ENCODE results near the gene TGFBI.

Gene TGFBI

DNA sequence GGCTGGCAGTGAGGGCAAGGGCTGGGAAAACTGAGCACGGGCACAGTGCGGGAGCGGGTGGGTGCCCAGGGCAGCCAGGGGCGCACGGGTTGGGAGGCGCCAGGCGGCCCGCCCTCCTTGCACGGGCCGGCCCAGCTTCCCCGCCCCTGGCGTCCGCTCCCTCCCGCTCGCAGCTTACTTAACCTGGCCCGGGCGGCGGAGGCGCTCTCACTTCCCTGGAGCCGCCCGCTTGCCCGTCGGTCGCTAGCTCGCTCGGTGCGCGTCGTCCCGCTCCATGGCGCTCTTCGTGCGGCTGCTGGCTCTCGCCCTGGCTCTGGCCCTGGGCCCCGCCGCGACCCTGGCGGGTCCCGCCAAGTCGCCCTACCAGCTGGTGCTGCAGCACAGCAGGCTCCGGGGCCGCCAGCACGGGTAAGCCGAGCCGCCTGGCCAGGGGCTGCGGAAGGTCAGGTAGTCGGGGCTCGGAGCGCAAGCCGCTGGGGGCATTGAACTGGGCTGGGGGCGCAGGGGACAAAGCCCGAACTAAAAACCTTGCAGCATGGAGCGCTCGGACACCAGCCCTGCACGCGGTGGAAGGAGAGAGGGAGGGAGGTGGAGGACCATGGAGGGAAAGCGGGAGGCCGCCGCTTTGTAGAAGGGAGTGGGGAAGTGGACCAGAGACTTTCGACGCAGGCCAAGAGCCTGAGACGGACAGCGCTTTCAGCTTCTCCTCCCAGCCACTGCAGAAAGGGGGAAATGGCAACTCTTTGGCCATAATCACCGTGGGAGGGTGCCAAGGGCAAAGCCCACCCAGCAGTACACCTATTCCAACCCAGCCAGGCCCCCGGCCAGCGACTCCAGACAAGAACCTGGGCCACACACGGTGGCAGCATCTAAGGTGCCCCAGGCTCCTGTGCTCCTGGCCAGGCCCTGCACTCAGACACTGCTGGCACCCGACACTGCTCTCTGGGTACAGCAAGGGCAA, at the start of gene TGFBI:
TGFBI (plus strand) TSS at position 207 of the 961 bp plus-strand sequence; CDS start at position 275, 68 bp downstream.
- peak; percentile 73 for DNase-seq

DNA sequence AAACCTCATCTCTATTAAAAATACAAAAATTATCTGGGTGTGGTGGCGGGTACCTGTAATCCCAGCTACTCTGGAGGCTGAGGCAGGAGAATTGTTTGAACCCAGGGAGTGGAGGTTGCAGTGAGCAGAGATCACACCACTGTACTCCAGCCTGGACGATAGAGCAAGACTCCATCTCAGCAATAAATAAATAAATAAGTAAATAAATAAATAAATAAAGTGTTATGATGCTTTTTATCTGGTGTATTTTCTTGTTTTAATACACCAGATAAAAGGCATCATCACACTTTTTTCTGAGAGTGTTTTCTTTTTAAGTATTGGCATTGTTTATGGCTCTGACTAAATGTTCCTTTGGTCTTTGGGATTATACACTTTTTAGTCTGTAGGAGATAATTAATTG, 49.8 kb upstream of the TGFBI start:
- no peak for DNase-seq

- DNase-seq = no peak
Observed at GRCh38 chr5:135979510-135979909, 49.3 kb upstream of the TGFBI start.

DNA sequence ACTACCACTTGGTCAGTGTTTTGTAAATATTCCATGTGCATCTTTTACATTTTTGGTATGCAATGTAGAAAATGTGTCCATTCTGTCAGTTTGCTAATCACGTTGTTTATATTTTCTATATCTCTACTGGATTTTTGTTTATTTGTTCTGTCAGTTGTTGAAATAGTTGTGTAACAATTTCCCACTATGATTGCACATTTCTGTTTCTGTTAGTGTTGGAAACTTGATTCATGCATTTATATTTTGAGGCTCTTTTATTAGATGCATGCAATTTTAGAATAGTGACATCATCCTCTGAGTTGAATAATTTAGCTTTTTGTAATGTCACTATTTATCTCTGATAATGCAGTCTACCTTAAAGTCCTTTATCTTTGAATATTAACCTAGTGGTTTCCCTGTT, 48.2 kb upstream of the TGFBI start:
- DNase-seq = no peak

DNA sequence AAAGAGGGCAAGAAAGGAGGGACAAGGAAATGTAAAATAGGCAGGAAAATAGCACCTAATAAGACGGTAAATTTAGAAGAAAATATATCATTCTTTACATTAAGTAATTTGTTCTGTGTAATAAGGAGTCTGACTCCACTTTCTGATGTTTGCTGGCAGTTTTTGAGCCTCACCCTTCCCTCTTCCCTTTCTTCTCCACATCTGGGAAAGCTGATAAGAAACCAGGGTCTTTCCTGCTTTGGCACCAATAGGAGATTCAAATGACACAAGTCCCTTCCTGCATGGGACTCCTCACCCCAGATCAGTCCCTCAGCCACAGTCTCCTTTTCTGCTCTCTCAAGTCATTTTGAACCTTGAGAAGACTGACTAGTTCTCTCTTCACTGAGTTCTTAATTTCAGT, 42.8 kb upstream of the TGFBI start:
- DNase-seq = no peak

DNA sequence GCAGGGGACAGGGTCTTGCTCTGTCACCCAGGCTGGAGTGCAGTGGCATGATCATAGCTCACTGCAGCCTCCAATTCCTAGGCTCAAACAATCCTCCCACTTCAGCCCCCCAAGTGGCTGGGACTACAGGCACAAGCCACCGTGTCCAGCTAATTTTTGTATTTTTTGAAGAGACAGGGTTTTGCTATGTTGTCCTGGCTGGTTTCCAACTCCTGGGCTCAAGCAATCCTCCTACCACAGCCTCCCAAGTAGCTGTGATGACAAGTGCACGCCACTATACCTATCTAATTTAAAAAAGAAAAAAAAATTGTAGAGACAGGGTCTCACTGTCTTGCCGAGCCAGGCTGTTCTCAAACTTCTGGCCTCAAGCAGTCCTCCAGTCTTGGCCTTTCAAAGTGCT, 42.4 kb upstream of the TGFBI start:
- no peak for DNase-seq

- DNase-seq = no peak
Observed at GRCh38 chr5:135986891-135987401, 41.8 kb upstream of the TGFBI start.

DNA sequence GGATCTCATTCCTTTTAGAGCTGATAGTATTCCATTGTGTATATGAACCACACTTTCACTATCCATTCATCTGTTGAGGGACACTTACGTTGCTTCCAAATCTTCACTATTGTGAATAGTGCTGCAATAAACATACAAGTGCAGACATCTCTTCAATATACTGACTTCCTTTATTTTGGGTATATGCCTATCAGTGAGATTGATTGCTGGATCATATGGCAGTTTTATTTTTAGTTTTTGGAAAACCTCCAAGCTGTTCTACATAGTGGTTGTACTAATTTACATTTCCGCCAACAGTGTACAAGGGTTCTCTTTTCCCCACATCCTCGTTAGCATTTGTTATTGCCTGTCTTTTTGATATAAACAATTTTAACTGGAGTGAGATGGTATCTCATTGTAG, 40.2 kb upstream of the TGFBI start:
- DNase-seq = no peak

DNA sequence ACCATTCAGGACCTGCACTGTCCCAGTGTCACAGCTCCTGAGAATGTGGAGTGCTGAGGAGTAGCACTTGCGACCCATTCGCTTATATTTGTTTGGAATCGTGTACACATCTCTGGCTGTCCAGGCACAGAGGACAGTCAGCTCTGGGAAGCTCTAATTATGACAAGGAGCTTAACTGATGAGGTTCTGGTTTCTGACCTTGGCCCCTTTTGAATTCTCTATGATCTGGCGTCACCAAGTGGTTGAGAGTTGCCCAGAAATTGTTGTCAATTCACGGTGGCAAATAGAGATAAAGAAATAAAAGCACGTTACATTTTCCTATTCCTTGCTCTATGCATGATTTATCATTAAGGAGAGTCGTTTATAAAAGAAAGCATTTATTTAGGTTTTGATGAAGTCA, 39.1 kb upstream of the TGFBI start:
- no peak for DNase-seq

DNA sequence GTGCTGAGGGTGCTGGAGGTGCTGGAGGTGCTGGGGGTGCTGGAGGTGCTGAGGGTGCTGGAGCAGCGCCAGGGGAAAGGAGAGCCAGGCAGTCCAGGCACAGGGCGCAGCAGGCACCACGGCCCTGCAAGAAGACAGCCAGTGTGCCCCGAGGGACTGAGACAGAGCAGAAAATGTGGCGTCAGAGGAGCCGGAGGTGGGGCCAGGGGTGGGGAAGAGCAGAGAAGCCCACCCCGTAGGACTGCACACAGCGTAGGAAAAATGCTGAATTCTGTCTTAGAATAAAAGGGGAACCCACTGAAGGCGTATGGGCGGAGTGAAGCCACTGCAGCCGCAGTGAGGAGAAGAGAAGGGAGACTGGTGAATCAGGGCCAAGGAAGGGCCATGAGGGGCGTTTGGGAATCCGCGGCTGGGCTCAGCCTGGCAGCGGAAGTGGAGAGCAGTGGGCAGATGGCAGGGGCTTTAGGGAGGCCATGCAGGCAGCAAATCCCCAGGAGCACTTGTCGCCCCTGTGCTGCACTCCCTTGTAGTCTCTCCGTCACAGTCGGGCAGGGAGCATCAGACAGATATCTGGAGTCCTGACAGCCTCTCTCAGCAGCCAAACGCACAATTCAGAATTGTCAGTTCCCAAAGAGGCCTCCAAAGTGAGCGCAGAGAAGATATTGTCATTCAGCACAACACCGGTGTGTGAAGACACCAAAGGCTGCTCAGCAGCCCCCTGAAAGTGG, 38.1 kb upstream of the TGFBI start:
- no peak for DNase-seq

DNA sequence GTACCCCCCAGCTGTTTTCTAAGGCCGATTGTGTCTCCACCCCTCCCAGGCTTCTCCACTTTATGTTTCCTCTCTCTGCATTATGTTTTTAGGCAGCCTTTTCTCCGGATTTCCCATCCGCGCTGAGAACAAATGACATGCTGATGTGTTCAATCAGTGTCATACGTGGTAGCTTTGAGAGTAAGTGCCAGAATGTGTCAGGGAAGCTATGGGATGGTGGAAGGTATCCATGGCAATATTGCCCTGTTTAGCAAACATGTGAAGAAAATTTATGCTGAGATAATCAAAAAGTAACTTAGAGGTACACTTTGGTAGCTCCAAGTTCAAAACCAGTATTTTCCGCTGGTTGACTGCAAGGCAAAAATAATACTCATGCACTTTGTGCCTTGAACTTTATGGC, 37.4 kb upstream of the TGFBI start:
- DNase-seq = no peak

- no peak for DNase-seq
Observed at GRCh38 chr5:135993335-135993879, 35.4 kb upstream of the TGFBI start.

DNA sequence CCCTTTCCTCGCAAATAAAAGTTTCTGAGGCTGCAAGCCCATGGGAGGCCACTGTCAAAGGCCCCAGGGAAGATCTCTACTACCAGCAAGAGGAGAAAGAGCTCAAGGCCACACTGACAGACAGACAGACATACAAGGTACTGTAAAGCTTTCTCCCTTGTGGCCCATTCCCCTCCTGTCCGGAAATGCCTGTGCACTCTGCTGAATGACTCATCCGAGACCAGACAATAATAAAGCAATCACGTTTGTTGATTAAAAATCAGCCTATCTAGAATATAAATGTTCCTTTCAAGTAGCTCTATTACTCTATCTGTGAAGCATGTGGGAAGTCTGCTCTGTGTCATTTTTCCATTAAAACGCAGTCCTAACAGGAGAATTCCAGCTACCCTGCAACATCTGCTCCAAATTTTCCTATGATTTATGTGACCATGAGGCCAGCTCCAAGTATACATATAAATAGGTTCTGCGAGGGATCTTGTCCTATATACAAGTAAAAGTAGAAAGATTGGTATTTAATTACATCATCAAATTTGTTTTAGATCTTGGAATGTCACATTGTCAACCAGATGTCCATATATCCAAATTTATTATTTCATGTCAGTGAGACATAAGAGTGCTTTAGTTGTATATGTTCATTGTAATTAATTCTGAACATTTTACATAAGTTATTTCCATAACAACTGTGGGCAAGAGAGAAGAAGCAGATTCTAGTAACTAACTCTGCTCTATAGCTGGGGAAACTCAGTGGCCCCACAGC, 34.7 kb upstream of the TGFBI start:
- DNase-seq = no peak

DNA sequence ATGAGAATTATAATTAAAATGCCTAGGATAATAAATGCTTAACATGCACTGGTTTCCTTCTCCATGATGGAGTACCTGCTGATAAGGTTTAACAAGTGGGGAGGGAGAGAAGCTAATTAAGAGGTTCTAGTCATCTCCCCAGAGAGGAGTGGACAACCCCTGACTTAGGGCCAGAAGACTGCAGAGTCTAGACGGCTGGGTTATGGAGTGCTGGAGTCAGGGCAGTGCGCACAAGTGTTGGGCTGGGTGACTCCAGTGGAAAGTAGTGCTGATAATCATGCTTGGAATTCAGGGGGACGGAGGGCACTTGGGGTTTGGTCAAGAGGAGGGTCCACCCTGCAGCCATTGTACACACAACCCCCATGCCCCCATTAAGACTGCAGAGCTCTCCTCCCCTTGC, 32.8 kb upstream of the TGFBI start:
- no peak for DNase-seq

- DNase-seq = no peak
Observed at GRCh38 chr5:135996611-135997010, 32.2 kb upstream of the TGFBI start.

DNA sequence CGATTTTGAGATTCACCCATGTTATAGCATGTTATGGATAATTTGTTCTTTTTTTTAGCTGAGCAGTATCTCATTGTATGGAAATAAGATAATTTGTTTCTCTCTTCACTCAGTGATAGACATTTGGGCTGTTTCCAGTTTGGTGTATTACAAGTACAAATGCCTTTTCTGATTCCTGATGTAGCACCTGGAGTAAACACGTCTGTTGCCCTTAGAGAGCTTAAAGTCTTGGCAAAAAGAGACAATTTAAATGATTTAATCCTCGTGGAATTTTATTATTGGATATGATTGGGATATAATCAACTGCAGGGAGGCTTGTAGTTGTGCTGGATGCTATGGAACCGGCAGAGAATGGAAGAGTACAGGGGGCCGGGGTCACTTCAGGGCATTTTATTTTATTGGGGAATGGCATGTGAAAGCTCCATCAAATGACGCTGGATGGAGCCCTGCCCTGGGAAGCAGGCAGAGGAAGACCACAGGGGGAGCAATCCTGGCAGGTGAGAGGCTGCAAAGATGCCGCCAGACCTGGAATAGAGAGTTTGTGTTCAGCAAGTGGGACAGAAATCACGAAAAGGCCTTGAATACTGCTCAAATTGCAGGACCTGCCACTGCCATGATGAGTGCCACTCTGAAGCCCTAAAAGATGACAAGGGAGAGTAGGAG, 31.0 kb upstream of the TGFBI start:
- DNase-seq = no peak

DNA sequence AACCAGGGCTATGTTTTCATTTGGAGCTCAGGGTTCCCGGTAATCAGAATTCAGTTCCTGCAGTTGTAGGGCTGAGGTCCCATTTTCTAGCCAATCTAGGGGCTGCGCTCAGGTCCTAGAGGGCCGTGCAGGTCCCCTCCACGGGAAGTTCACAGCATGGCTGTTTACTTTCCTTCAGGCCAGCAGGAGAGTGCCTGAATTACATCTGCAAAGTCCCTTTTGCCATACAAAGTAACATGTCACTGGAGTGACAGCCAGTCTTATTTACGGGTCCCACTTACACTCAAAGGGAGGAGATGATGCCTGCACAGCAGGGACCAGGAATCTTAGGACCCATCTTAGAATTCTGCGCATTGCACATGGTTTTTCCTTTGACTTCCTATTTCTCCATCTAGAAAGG, 29.9 kb upstream of the TGFBI start:
- no peak for DNase-seq

DNA sequence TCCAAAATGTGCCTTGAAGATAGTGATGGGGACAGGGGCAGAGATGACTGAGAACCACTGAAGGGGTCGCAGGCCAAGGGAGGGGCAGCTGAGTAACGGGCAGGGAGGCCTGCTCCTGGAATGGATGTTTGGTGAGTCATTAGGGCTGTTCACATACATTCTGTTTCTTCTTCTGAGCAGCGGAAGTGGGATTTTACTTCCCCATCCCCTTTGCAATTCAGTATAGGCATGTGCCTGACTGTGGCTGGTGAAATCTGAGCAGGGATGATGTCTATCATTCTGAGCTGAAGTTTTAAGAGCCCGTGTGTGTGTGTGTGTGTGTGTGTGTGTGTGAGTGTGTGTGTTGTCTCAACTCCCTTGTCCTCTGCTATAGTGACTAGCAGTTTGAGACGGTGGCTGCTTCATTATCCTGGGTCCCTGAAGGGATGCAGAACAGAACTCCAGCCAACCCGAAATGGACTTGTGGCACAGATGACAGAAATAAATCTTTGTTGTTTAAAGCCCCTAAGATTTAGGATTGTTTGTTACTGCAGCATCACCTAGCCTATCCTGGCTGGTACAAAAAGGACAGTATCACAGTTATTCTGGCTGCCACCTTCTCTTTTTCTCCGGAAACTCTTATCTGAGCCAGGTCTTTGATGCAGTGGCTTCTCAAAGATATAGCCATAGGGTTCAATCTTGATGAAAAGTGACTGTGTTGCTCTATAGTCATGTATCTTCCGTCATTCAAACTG, 29.2 kb upstream of the TGFBI start:
- no peak for DNase-seq

- DNase-seq = no peak
Observed at GRCh38 chr5:136000147-136000546, 28.6 kb upstream of the TGFBI start.

GRCh38 chr5:136000932-136001331, 27.9 kb upstream of the TGFBI start:
- no peak for DNase-seq

- no peak for DNase-seq
Observed at GRCh38 chr5:136001466-136001981, 27.3 kb upstream of the TGFBI start.
